ENCODE data around the gene RFFL.

Gene RFFL

GRCh38 chr17:34980681-34981537 lies 82.6 kb downstream of the RFFL start:
- H3K27ac ChIP-seq: peak overlapping the region; percentile 95
- TF ChIP-seq ZFX (IDR thresholded peaks at IDR 0.05) (peak; percentile 94), CTCF (conservative IDR thresholded peaks at IDR 0.05) (peak; percentile 31)

- peak within 1 kb of the TSS; percentile 95 for H3K27ac ChIP-seq
- no peak for TF ChIP-seq ZFX (IDR thresholded peaks at IDR 0.05)
- no peak for TF ChIP-seq CTCF (conservative IDR thresholded peaks at IDR 0.05)
Measured at GRCh38 chr17:34980353-34980680, 83.2 kb downstream of the RFFL start, which contains the start of gene LIG3. LIG3 (plus strand) TSS chr17:34980512; CDS start chr17:34983006, 2,494 bp downstream.

GRCh38 chr17:34979650-34980352 lies 83.7 kb downstream of the RFFL start:
- H3K27ac ChIP-seq: peak overlapping the region; percentile 95
- no peak for TF ChIP-seq CTCF (conservative IDR thresholded peaks at IDR 0.05)
- no peak for TF ChIP-seq ZFX (IDR thresholded peaks at IDR 0.05)

- H3K27ac ChIP-seq: no peak overlapping the region
- TF ChIP-seq ZFX (IDR thresholded peaks at IDR 0.05): no peak
- TF ChIP-seq CTCF (conservative IDR thresholded peaks at IDR 0.05): no peak
Measured at GRCh38 chr17:34979153-34979552, 84.4 kb downstream of the RFFL start.

GRCh38 chr17:34974794-34975785 lies 88.4 kb downstream of the RFFL start:
- H3K27ac ChIP-seq: no peak overlapping the region
- TF ChIP-seq ZFX (IDR thresholded peaks at IDR 0.05) (no peak), CTCF (conservative IDR thresholded peaks at IDR 0.05) (no peak)

GRCh38 chr17:34974179-34974578 lies 89.3 kb downstream of the RFFL start:
- no peak for TF ChIP-seq CTCF (conservative IDR thresholded peaks at IDR 0.05)
- TF ChIP-seq ZFX (IDR thresholded peaks at IDR 0.05): no peak
- no peak overlapping the region for H3K27ac ChIP-seq
